HG02678 (cell line): ENCODE data around the gene COG5.

Experiments
- ATAC-seq: cut with Tn5 transposase; IDR thresholded peaks from one replicate; pipeline ENCODE4 v1.9.1; 2021; ENCODE audit warnings: mild to moderate bottlenecking, moderate library complexity; ENCODE audit not compliant: unreplicated experiment

The COG5 gene

DNA sequence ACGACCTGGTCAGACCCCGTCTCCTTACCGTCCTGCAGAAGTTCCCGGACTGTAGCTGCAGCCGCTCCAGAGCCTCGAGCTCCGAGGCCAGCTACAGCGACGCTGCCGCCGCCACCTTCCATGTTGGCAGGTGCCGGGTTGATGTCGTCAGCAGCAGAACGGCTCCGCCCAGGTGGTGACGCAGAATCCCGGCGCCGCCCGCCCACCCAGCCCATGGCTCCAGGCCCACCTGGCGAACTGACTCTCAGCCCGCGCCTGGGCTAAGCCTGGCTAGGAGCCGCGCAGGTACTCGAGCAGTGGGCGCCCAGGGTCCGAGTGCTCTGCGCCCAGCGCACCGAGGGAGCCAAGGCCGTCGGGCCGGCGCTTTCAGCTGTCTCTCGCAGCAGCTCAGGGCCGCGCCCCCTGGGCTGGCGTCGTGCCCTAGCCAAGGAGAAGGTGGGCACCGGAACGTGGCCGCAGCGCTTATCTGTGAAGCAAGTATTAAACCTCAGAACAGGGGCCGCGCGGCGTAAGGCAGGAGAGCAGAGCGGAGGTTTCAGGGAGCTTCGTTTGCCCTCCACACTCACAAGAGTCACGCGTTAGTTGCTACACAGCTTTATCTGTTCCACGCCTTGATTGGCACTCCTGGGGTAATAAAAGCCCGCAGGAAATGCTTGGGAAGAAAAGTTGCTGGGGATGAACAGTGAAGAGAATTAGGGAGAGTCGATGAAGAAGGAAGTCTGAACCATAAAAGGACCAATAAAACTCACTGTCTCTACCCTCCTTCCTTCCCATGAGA is at the start of gene COG5, which contains the start of gene DUS4L:
TSS of gene COG5 (minus strand) at position 146 of the 778 bp plus-strand sequence. CDS start at position 122, 24 bp downstream.
TSS of gene DUS4L (plus strand) at position 197 of the 778 bp plus-strand sequence. CDS start 3,100 bp downstream, outside the sequence.
- peak; percentile 96 for ATAC-seq

DNA sequence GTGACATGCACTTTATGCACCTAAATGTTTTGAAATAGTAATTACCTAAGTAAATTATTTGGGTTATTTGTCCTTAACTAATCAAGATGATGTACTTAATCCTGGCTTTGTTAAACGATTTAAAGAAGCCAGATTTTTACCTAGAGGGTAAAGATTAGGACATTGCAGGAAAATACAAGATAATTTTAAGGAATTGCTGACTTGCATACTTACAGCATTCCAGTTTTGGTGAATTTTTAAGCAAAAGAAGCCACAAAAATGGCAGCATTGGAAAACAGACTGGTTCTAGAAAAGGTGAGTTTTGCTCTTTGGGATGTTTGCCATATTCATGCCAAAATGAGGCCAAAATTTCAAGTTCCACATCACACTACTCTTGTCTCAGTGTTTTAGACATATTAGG is 49.7 kb upstream of the COG5 start:
- no peak for ATAC-seq

DNA sequence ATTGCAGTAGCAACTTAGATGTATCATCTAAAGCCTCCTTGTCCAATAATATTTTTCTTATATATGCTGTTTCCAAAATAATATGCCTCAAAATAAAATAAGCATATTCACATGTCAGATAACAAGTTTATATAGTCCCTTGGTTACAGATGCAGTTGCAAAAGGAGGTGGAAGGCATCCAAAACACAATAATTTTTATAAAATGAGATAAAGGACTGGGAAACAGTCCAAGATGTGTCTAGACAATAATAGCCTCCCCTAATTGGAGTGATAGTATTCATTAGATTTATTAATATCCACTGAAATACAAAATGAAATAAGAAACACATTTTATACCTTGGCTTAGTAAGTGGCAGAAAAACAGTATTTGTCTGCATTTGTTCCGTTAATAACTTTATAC is 46.6 kb upstream of the COG5 start:
- ATAC-seq = no peak

DNA sequence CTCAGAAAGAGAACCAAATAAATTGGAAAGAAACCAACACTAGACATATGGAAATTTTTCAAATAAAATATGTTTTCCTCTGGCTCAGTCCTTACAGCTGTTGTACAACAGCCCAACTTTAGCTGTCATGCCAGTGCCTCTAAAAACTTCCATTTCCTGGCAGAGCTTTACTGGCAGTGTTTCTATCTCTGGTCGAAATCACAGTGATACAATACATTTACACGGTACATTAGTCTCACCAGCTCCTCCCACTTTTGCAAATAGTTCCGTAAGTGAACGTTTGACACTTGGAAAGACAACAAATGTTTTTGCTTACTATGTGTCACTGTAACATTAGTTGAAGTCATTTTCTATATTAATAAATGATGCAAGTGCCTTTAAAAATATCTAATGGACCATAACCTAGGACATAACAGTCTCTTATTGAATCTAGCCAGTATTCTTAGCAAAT is 46.1 kb upstream of the COG5 start:
- ATAC-seq = no peak

DNA sequence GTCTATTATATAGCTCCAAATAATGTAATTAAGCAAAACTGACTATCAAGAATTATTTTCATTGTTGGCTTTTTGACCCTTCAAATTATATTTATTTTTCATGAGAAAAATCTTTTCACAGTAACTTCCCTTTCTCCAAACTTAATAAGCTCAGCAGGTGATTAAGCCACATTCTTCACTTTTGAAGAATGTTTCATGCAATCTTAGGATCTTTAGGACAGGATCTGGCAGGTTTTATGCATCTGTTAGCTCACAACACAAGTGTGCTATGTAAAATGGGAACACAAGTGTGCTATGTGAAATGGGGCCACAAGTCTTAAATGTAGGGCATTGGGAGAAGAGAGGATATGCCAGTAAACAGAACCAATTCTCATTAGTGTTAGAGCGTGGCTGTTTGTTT is 42.6 kb upstream of the COG5 start:
- no peak for ATAC-seq

DNA sequence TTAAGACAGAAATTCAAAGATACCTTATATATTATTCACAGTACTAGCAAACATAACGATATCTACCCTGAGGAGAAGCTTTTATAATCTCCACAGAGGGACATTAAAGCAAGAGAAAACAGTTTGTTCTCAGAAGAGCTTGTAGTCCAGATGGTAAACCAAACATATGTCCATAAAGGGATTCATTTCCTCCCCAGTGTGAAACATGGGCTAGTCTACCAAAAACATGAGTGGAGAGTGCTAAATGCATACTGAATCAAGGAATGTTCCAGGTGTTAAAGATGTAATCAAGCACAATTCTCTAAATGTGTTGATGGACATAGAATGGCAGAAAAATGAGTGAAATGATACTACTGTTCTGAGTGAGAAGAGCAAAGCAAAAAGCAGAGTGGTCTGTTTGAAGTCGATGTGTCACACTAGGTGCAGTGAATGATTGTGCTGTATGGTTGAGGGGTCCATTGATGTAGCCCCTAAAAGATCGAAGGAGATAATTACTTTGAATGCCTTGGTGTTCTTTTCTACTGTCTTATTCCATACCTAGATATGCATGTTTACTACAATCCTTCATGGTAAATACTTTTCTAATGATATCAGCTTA is 41.6 kb upstream of the COG5 start:
- no peak for ATAC-seq

DNA sequence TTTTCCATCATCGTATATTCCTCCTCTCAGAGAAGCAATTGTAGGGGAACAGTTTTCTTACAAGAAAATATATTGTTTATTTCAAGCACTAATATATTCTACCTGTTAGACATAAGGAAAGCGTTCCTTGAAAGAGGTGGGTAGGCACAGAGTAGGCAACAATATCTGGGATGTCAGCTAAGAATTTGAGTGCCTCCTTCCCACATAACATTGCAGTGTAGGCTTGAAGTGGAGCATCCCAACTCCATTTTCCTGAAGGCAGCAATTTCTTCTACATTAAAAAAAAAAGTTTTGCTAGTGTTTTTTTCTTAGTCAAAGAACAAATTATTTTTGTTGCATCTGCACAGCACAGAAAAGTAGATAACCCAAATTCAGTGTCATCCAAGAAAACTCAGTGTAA is 37.1 kb upstream of the COG5 start:
- no peak for ATAC-seq

DNA sequence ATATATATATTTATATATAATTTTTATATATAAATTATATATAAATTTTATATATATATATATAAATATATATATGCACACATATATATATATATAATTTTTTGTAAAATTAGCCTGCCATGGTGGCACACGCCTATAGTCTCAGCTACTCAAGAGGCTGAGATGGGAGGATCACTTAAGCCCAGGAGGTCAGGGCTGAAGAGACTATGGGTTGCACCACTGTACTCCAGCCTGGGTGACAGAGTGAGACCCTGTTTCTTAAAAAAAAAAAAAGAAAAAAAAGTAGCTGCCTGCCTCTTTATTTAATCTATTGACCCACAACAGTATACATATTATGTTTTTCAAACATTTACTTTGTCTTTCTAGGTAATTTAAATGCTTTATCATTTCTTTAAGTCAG is 35.5 kb upstream of the COG5 start:
- ATAC-seq = no peak

DNA sequence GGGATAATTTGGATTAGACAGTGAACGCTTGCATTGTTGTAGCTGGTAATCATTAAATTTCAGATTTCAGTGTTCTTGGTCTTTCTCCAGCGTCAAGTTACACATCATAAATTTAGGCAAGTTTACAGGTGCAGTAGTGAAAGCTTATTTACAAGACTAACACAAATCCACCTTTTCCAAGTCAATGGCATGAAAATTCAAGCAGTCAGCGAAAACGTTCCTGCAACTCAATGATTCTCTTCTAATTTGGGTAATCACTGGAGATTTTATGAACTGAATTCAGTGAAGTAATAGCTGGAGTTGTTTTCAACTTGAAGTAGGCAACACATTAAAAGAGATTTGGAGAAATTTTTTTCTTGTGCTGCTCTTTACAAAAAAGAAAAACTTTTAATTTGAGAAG is 34.2 kb upstream of the COG5 start:
- ATAC-seq = no peak

DNA sequence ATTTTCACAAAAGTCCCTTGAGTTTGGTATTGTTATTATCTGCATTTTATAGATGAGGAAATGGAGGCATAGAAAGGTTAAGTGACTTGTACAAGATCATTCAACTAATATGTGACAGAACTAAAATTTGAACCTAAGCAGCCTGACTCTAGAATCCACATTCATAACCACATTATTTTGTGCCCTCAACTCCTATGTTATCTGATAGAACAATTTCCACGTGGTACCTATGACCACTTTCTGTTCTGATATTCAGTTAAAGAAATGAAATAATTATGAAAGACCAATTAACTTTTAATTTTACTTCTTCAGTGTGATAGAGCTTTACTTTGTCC is 33.8 kb upstream of the COG5 start:
- ATAC-seq = no peak

DNA sequence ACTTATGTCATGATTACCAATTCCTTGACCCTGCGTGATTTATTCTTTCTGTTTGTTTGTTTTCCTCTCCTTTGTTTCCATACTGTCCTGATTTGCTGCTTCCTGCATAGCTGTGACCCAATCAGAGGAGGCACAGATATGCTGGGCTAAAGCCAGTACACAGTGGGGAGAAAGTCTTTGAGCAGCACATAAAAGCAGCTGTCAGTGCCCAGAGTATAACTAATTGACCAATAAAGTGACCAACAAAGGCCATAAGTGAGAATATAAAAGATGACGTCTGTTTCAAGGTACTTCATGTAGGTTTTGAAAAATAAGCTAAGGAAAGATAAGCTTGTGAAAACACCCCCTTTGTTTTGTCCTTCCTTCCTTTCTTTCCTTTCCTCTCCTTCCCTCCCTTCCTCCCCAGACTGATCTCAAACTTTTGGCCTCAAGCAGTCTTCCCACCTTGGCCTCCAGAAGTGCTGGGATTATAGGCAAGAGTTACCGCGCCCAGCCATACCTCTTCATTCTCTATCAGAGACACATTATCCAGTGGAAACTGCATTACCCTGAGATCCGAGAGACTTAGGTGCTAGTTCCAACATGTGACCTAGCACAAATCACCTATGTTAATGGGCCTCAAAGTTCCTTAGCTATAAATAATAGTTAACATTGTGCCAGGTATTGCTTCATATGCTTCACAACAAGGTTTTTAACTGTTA is 33.3 kb upstream of the COG5 start:
- no peak for ATAC-seq

DNA sequence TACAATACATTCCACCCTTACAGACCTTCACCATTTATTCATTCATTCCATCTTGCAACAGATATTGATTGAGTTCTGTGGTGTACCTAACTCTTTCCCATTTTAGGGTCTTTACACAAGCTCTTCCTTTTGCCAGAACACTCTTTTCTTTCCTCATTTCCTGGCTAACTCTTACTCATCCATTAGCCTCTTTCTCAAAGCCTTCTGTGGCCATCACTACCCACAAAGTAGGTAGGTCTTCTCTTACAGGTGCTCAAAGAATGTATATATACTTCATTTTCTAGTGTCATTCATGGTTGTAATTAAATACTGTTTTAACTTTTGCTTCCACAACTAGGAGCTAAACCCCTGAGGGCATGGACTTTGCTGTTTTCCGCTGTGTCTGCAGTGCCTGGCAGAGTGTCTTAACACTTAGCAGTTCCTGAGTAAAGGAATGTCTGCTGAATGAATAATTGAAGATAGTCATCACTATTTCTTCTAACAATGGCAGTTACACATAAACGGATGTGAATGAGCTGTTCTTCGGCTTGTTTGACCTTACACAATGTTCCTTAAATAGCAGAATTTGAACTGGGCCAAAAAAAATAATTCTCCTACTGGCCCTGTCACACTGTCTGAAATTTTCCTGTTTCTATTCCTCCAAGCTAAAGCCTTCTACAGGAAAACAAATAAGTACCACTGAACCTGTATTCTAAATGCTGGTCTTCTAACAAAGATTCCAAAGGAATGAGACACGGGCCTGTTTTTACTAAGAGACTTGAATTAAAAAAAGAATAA is 31.4 kb upstream of the COG5 start:
- ATAC-seq = no peak

DNA sequence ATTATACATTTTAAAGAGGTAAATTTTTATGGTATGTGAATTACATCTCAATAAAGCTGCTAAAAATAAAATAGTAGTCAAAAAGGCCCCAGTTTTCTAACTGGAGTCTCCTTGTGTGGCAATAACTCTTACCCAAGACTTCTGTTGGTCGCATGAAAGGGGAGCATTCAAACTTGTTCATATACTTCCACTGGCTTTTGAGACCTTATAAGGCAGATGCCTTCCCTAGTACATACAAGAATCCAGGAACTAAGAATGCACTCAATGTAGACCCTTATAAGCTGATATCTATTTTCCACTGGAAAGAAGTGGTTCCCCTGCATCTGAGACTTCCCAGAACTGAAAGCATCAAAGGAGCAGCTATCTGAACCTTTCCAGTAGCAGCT is 29.3 kb upstream of the COG5 start:
- ATAC-seq = no peak

DNA sequence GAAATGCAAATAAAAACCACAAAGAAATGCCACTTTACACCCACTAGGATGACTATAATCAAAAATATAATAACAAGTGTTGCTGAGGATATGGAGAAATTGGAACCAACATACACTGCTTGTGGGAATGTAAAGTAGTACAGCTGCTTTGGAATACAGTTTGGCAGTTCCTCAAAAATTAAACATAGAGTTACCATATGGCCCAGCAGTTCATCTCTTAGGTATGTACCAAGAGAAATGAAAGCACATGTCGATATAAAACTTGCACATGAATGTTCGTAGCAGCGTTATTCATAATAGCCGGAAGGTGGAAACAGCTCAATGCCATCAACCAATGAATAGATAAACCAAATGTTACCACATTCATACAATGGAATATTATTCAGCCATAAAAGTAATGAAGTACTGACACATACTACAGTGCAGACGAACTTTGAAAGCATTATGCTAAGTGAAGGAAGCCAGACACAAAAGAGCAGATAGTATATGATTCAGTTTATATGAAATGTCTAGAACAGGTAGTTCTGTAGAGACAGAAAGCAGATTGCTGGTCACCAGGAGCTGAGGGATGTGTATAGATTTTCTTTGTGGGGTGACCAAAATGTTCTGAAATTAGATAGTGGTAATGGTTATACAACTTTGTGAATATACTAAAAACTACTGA is 28.8 kb upstream of the COG5 start:
- no peak for ATAC-seq

DNA sequence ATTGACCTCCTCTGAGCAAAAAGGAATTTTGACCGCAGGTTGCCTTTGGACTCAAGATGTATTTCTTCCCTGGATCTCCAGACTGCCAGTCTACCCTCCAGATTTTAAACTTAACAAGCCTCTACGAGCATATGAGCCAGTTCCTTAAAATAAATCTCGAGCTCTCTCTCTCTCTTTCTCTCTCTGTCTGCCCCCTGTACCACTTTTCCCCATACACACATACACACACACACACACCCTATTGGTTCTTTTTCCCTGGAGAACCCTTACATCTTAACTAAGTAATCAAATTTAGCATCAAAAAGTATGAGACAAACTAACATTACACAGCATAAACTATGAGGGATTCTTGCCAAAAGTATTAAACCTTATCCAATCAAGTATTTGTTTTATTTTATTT is 27.7 kb upstream of the COG5 start:
- ATAC-seq = no peak

DNA sequence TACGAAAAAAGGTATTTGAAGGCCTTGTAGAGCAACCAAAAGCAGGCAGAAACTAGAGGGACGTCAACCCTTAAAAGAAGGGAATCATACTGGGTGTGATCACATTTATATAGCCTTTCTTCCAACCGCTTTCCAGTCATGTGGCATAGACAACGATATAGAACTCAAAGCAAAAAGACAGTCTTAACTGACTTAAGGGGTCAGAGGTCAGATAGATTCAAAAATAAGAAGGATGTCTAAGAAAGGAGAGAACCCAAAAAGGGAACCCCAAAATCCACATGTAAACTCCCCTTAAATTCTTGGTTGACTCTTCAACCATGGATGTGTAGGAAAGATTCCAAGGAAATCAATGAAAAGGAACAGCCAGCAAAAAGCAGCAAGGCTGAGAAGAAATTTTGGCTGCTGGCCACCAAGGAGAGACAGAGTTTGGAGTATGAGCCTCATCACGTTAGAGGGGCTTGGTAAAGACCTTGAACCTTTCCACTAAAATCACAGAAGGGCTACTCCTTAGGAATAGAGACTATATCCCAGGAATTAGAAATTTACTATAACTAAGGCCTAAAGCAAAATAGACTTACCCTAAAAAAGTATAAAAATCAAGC is 24.9 kb upstream of the COG5 start:
- no peak for ATAC-seq

DNA sequence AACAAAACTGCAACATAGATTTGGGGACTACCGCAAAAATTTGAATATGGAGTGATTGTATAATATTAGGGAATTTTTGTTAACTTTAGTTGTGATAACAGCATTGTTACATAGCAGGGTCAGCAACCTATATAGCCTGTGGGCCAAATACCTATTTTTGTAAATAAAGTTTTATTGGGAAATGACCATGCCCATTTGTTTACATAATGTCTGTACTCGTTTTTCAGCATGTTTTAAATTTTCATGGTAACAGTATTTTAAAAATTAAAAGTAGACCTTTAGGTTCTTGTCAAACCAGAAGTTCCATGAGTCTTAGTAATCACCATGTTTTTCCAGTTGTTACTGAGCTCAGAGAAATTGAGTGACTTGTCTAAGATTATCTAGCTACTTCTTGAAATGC is 21.0 kb upstream of the COG5 start:
- ATAC-seq = no peak

DNA sequence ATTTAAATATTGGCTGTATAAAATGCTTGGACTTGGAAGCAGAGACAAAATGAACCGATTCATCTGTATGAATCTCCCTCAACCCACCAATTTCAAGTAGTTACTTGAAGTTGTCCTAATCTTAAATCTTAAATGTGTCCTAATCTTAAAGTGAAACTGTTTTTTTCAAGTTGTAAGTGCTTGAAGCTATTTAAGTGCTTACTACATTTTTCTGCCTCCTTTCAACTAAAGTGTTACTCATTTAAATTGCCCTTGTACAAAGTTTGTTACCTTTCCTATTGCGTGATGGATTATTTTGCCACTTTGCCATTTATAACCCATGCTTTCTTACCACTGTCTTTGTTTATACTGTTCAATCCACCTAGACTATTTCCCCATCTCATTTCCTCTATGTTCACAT is 19.2 kb upstream of the COG5 start:
- no peak for ATAC-seq

DNA sequence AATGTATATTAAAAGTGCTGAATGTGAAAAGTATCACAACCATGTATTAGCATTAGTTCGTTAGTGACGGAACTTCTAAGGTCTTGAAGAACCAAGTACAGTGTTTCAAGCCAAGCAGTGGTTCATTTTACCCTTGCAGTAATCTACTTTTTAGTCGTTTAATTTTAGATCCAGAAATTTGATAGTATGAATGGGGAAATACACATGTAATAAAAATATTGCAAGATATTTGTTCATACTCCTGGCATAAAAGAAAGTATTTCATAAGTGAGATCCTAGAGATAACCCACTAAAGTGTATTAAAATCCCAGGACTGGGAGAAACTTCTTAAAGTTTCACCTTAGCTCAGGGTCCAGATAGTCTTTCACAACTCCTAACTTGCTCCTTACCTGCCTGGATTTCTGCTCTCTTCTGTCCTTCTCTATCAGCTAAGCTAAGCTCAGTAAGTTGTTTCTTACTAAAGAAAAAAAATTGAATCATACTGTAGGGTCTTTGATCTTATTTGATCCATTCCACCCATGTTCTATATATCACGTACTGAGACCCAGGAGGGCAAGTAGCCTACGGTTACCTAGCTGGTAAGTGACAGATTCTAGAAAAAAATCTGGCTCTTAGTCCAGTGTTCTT is 17.8 kb upstream of the COG5 start:
- no peak for ATAC-seq
